DOHH2 (cell line): ENCODE data around the gene DAP.

Experiments
- EZH2phosphoT487 ChIP-seq: fragments of 200-600 bp; sonication (generic); IDR thresholded peaks from 2 replicates; pipeline ENCODE4 v1.6.1; 2017; ENCODE audit warnings: borderline replicate concordance, mild to moderate bottlenecking, antibody characterized with exemption, low read length, moderate library complexity, mixed read lengths
- TF ChIP-seq, protein P1 (sequence below): fragments of 200-600 bp; sonication (generic); IDR thresholded peaks from one replicate; pipeline ENCODE4 v1.5.1; 2014; ENCODE audit warnings: antibody characterized with exemption, mild to moderate bottlenecking, low read depth, low read length; ENCODE audit not compliant: poor library complexity, severe bottlenecking

DNA sequence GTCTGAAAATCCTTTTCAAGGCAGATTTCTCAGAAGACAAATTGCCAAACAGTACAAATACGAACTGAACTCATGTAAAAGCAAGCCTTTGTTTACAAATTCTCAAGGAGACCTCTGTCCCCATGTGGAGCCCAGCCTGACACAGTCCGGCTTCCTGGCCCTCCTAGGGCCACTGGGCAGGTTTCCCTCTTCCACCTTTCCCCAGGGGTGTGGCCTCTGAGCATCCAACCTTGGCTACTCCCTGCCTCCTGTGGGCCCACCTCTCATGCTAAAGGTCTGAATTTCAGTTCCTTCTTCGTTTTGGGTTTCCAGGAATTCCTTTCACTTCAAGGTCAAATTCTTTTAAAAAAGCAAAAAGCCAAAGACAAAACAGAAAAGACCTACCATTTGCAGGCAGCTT, 10.1 kb downstream of the DAP start:
- TF ChIP-seq, protein P1, sequence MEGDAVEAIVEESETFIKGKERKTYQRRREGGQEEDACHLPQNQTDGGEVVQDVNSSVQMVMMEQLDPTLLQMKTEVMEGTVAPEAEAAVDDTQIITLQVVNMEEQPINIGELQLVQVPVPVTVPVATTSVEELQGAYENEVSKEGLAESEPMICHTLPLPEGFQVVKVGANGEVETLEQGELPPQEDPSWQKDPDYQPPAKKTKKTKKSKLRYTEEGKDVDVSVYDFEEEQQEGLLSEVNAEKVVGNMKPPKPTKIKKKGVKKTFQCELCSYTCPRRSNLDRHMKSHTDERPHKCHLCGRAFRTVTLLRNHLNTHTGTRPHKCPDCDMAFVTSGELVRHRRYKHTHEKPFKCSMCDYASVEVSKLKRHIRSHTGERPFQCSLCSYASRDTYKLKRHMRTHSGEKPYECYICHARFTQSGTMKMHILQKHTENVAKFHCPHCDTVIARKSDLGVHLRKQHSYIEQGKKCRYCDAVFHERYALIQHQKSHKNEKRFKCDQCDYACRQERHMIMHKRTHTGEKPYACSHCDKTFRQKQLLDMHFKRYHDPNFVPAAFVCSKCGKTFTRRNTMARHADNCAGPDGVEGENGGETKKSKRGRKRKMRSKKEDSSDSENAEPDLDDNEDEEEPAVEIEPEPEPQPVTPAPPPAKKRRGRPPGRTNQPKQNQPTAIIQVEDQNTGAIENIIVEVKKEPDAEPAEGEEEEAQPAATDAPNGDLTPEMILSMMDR: no peak
- TF ChIP-seq EZH2phosphoT487: no peak
